ENCODE results near the gene PODNL1. TPM values are rescaled to one million over a fixed set of nuclear protein-coding genes. Genes with fewer than 3 reads are reported as not detected.
A peak's percentile ranks its signal among the peaks of the same experiment; 100 is the strongest.

PODNL1 gene
- polyA plus RNA-seq, 1 experiment: 2.8 TPM

GRCh38 chr19:13937479-13938300, 527 bp downstream of the PODNL1 start:
- DNase-seq (ENCODE audit: low read depth, low spot score): no peak
- CTCF ChIA-PET: interaction anchor here (0.7 kb wide), 1 partner anchor 59 kb away, joined by 3 read pairs; no protein-coding TSS in a partner anchor
- no peak for TF ChIP-seq CTCF (IDR thresholded peaks at IDR 0.05; ENCODE audit: low read depth, low read length)
- peak overlapping the region; percentile 47 for H3K4me3 ChIP-seq (ENCODE audit: low read depth, low read length)
- H3K27me3 ChIP-seq (ENCODE audit: control insufficient read depth, insufficient read depth, low read length): no peaks in the 10 kb centered on the region
- no peak overlapping the region for H3K27ac ChIP-seq (ENCODE audit: low read depth, low read length)
- POLR2A ChIA-PET: interaction anchor here (0.8 to 0.9 kb wide), 3 partner anchors 9 to 32 kb away, joined by 3 to 4 read pairs (median 4); partner anchors contain the start of genes BRME1 and CC2D1A
- no peaks in the 10 kb centered on the region for H3K9me3 ChIP-seq (ENCODE audit: control insufficient read depth, insufficient read depth, low read length)

- no peaks in the 10 kb centered on the region; the same call in 1 of the 2 replicates for H3K9me3 ChIP-seq (ENCODE audit: control insufficient read depth, insufficient read depth, low read length)
- DNase-seq (ENCODE audit: low read depth, low spot score): no peak
- no peak overlapping the region for H3K4me3 ChIP-seq (ENCODE audit: low read depth, low read length)
- ChIA-PET CTCF (no interaction called here), POLR2A (interaction anchor here (0.6 kb wide), 1 partner anchor 19 kb away, joined by 3 read pairs; no protein-coding TSS in a partner anchor)
- H3K27me3 ChIP-seq (ENCODE audit: control insufficient read depth, insufficient read depth, low read length): no peaks in the 10 kb centered on the region
- H3K27ac ChIP-seq (ENCODE audit: low read depth, low read length): no peak overlapping the region
- no peak for TF ChIP-seq CTCF (IDR thresholded peaks at IDR 0.05; ENCODE audit: low read depth, low read length)
Observed at GRCh38 chr19:13935765-13936510, 2.3 kb downstream of the PODNL1 start.

- TF ChIP-seq CTCF (IDR thresholded peaks at IDR 0.05; ENCODE audit: low read depth, low read length): no peak
- ChIA-PET CTCF (no interaction called here), POLR2A (no interaction called here)
- Histone ChIP-seq H3K4me3 (ENCODE audit: low read depth, low read length) (no peak overlapping the region), H3K27ac (ENCODE audit: low read depth, low read length) (no peak overlapping the region), H3K9me3 (ENCODE audit: control insufficient read depth, insufficient read depth, low read length) (no peaks in the 10 kb centered on the region; the same call in 1 of the 2 replicates), H3K27me3 (ENCODE audit: control insufficient read depth, insufficient read depth, low read length) (no peaks in the 10 kb centered on the region)
- no peak for DNase-seq (ENCODE audit: low read depth, low spot score)
Observed at GRCh38 chr19:13934785-13935109, 3.5 kb downstream of the PODNL1 start.

GRCh38 chr19:13932911-13933393, 5.3 kb downstream of the PODNL1 start:
- DNase-seq (ENCODE audit: low read depth, low spot score): no peak
- POLR2A ChIA-PET: interaction anchor here (1.3 kb wide), 1 partner anchor 20 kb away, joined by 5 read pairs; no protein-coding TSS in a partner anchor
- no peak for TF ChIP-seq CTCF (IDR thresholded peaks at IDR 0.05; ENCODE audit: low read depth, low read length)
- CTCF ChIA-PET: no interaction called here
- no peak overlapping the region for H3K4me3 ChIP-seq (ENCODE audit: low read depth, low read length)
- no peaks in the 10 kb centered on the region; the same call in 1 of the 2 replicates for H3K9me3 ChIP-seq (ENCODE audit: control insufficient read depth, insufficient read depth, low read length)
- H3K27me3 ChIP-seq (ENCODE audit: control insufficient read depth, insufficient read depth, low read length): no peaks in the 10 kb centered on the region
- H3K27ac ChIP-seq (ENCODE audit: low read depth, low read length): no peak overlapping the region

All from AG04450 (cell line).